Neuron (in vitro differentiated cells): Measurements from ENCODE around the gene FRMPD4.

ENCODE experiments used
- H2AFZ ChIP-seq: one replicate; pipeline ENCODE4 v1.6.1; 2013; ENCODE audit warnings: low read depth, mild to moderate bottlenecking, inconsistent platforms, low read length, moderate library complexity
- H3K27me3 ChIP-seq: one replicate; pipeline ENCODE4 v1.6.1; 2013; ENCODE audit warnings: low read length; ENCODE audit not compliant: insufficient read depth
- H3K36me3 ChIP-seq: one replicate; pipeline ENCODE4 v1.6.1; 2013; ENCODE audit warnings: low read length; ENCODE audit not compliant: insufficient read depth
- H3K4me1 ChIP-seq: one replicate; pipeline ENCODE4 v1.6.1; 2013; ENCODE audit warnings: low read length; ENCODE audit not compliant: insufficient read depth
- H3K4me3 ChIP-seq: 2 replicates; pipeline ENCODE4 v1.5.1; 2013; ENCODE audit warnings: mild to moderate bottlenecking, low read length, moderate library complexity
- H3K9me3 ChIP-seq: one replicate; pipeline ENCODE4 v1.6.1; 2013; ENCODE audit warnings: low read length

Gene FRMPD4

GRCh38 chrX:12446342-12447075, 308.2 kb downstream of the FRMPD4 start:
- no peak overlapping the region for H3K4me3 ChIP-seq
- H3K4me1 ChIP-seq: no peaks in the 10 kb centered on the region
- H3K36me3 ChIP-seq: no peaks in the 10 kb centered on the region
- H3K9me3 ChIP-seq: no peaks in the 10 kb centered on the region
- no peak overlapping the region for H2AFZ ChIP-seq
- no peaks in the 10 kb centered on the region for H3K27me3 ChIP-seq

- Histone ChIP-seq H3K9me3 (no peaks in the 10 kb centered on the region), H3K36me3 (no peaks in the 10 kb centered on the region), H3K4me3 (no peak overlapping the region), H2AFZ (no peak overlapping the region), H3K4me1 (no peaks in the 10 kb centered on the region), H3K27me3 (no peaks in the 10 kb centered on the region)
Observed at GRCh38 chrX:12447448-12448064, 309.3 kb downstream of the FRMPD4 start.

- Histone ChIP-seq H3K9me3 (no peaks in the 10 kb centered on the region), H3K4me1 (no peaks in the 10 kb centered on the region), H3K4me3 (no peak overlapping the region), H2AFZ (no peak overlapping the region), H3K27me3 (no peaks in the 10 kb centered on the region), H3K36me3 (no peaks in the 10 kb centered on the region)
Observed at GRCh38 chrX:12452268-12452667, 314.0 kb downstream of the FRMPD4 start.

GRCh38 chrX:12460929-12461328, 322.7 kb downstream of the FRMPD4 start:
- Histone ChIP-seq H3K9me3 (no peaks in the 10 kb centered on the region), H3K27me3 (no peaks in the 10 kb centered on the region), H3K36me3 (no peaks in the 10 kb centered on the region), H3K4me3 (no peak overlapping the region), H2AFZ (no peak overlapping the region), H3K4me1 (no peaks in the 10 kb centered on the region)

GRCh38 chrX:12463052-12463451, 324.8 kb downstream of the FRMPD4 start:
- H2AFZ ChIP-seq: no peak overlapping the region
- H3K4me3 ChIP-seq: no peak overlapping the region
- no peaks in the 10 kb centered on the region for H3K36me3 ChIP-seq
- H3K27me3 ChIP-seq: no peaks in the 10 kb centered on the region
- H3K9me3 ChIP-seq: no peaks in the 10 kb centered on the region
- H3K4me1 ChIP-seq: no peaks in the 10 kb centered on the region

GRCh38 chrX:12463873-12464272, 325.6 kb downstream of the FRMPD4 start:
- H3K4me1 ChIP-seq: no peaks in the 10 kb centered on the region
- no peaks in the 10 kb centered on the region for H3K27me3 ChIP-seq
- no peak overlapping the region for H2AFZ ChIP-seq
- no peaks in the 10 kb centered on the region for H3K36me3 ChIP-seq
- no peaks in the 10 kb centered on the region for H3K9me3 ChIP-seq
- no peak overlapping the region for H3K4me3 ChIP-seq

- Histone ChIP-seq H2AFZ (no peak overlapping the region), H3K9me3 (no peaks in the 10 kb centered on the region), H3K36me3 (no peaks in the 10 kb centered on the region), H3K4me3 (no peak overlapping the region), H3K27me3 (no peaks in the 10 kb centered on the region), H3K4me1 (no peaks in the 10 kb centered on the region)
Observed at GRCh38 chrX:12467321-12467720, 329.0 kb downstream of the FRMPD4 start.

GRCh38 chrX:12469296-12469695, 331.0 kb downstream of the FRMPD4 start:
- Histone ChIP-seq H3K36me3 (no peaks in the 10 kb centered on the region), H3K4me3 (no peak overlapping the region), H3K4me1 (no peaks in the 10 kb centered on the region), H3K27me3 (no peaks in the 10 kb centered on the region), H3K9me3 (no peaks in the 10 kb centered on the region), H2AFZ (no peak overlapping the region)

GRCh38 chrX:12471061-12471460, 332.8 kb downstream of the FRMPD4 start:
- Histone ChIP-seq H2AFZ (no peak overlapping the region), H3K36me3 (no peaks in the 10 kb centered on the region), H3K4me1 (no peaks in the 10 kb centered on the region), H3K9me3 (no peaks in the 10 kb centered on the region), H3K27me3 (no peaks in the 10 kb centered on the region), H3K4me3 (no peak overlapping the region)

- Histone ChIP-seq H3K36me3 (no peaks in the 10 kb centered on the region), H3K27me3 (no peaks in the 10 kb centered on the region), H3K4me3 (no peak overlapping the region), H2AFZ (no peak overlapping the region), H3K9me3 (no peaks in the 10 kb centered on the region), H3K4me1 (no peaks in the 10 kb centered on the region)
Observed at GRCh38 chrX:12480956-12481355, 342.7 kb downstream of the FRMPD4 start.

- no peaks in the 10 kb centered on the region for H3K36me3 ChIP-seq
- no peak overlapping the region for H3K4me3 ChIP-seq
- no peak overlapping the region for H2AFZ ChIP-seq
- H3K9me3 ChIP-seq: no peaks in the 10 kb centered on the region
- H3K27me3 ChIP-seq: no peaks in the 10 kb centered on the region
- H3K4me1 ChIP-seq: no peaks in the 10 kb centered on the region
Observed at GRCh38 chrX:12488220-12488619, 349.9 kb downstream of the FRMPD4 start.

GRCh38 chrX:12488771-12489170, 350.5 kb downstream of the FRMPD4 start:
- Histone ChIP-seq H3K36me3 (no peaks in the 10 kb centered on the region), H3K27me3 (no peaks in the 10 kb centered on the region), H3K4me1 (no peaks in the 10 kb centered on the region), H3K4me3 (no peak overlapping the region), H2AFZ (no peak overlapping the region), H3K9me3 (no peaks in the 10 kb centered on the region)

GRCh38 chrX:12489341-12489740, 351.1 kb downstream of the FRMPD4 start:
- Histone ChIP-seq H3K4me3 (no peak overlapping the region), H3K36me3 (no peaks in the 10 kb centered on the region), H3K9me3 (no peaks in the 10 kb centered on the region), H3K27me3 (no peaks in the 10 kb centered on the region), H2AFZ (no peak overlapping the region), H3K4me1 (no peaks in the 10 kb centered on the region)
